ENCODE results near the gene JAKMIP1. TPM values are rescaled to one million over a fixed set of nuclear protein-coding genes. Genes with fewer than 3 reads are reported as not detected.

JAKMIP1 gene
- total RNA-seq, 1 donor from 2014 or later = 31.0 TPM

GRCh38 chr4:6204871-6205566 lies 4.7 kb upstream of the JAKMIP1 start:
- intact Hi-C loops (cut with micrococcal nuclease) = loop anchor here (2.0 to 5.0 kb wide), 2 partner anchors 20 to 122 kb away; no protein-coding TSS in a partner anchor

- intact Hi-C loops (cut with micrococcal nuclease) = loop anchor here (2.0 to 5.0 kb wide), 2 partner anchors 21 to 123 kb away; no protein-coding TSS in a partner anchor
Observed at GRCh38 chr4:6204098-6204497, 3.7 kb upstream of the JAKMIP1 start.

GRCh38 chr4:6201580-6202091 lies 1.3 kb upstream of the JAKMIP1 start:
- intact Hi-C loops (cut with micrococcal nuclease) = loop anchor here (5.0 kb wide), 1 partner anchor 126 kb away; no protein-coding TSS in a partner anchor

- intact Hi-C loops (cut with micrococcal nuclease) = loop anchor here (5.0 kb wide), 1 partner anchor 126 kb away; no protein-coding TSS in a partner anchor
Observed at GRCh38 chr4:6200922-6201362, 593 bp upstream of the JAKMIP1 start.

- intact Hi-C loops (cut with micrococcal nuclease) = loop anchor here (2.0 kb wide), 1 partner anchor 583 kb away; the partner anchor contains the start of gene KIAA0232
Observed at GRCh38 chr4:6199422-6199921, 877 bp downstream of the JAKMIP1 start.

- intact Hi-C loops (cut with micrococcal nuclease) = loop anchor here (1.0 to 2.0 kb wide), 5 partner anchors 18 to 869 kb away; partner anchors contain the start of genes GRPEL1, KIAA0232 and WFS1
Observed at GRCh38 chr4:6198768-6199421, 1.5 kb downstream of the JAKMIP1 start.

GRCh38 chr4:6198278-6198677 lies 2.1 kb downstream of the JAKMIP1 start:
- intact Hi-C loops (cut with micrococcal nuclease) = loop anchor here (1.0 to 2.0 kb wide), 5 partner anchors 17 to 870 kb away; partner anchors contain the start of genes GRPEL1, KIAA0232 and WFS1

GRCh38 chr4:6197433-6198174 lies 2.7 kb downstream of the JAKMIP1 start:
- intact Hi-C loops (cut with micrococcal nuclease) = loop anchor here (1.0 to 2.0 kb wide), 5 partner anchors 16 to 871 kb away; partner anchors contain the start of genes GRPEL1, KIAA0232 and WFS1

- intact Hi-C loops (cut with micrococcal nuclease) = no loop called here
Observed at GRCh38 chr4:6196871-6197270, 3.5 kb downstream of the JAKMIP1 start.

GRCh38 chr4:6196324-6196723 lies 4.0 kb downstream of the JAKMIP1 start:
- intact Hi-C loops (cut with micrococcal nuclease) = no loop called here

- intact Hi-C loops (cut with micrococcal nuclease) = no loop called here
Observed at GRCh38 chr4:6195602-6196319, 4.6 kb downstream of the JAKMIP1 start.

GRCh38 chr4:6194458-6195195 lies 5.7 kb downstream of the JAKMIP1 start:
- intact Hi-C loops (cut with micrococcal nuclease) = no loop called here

- intact Hi-C loops (cut with micrococcal nuclease) = no loop called here
Observed at GRCh38 chr4:6193399-6193798, 7.0 kb downstream of the JAKMIP1 start.

GRCh38 chr4:6192245-6192644 lies 8.1 kb downstream of the JAKMIP1 start:
- intact Hi-C loops (cut with micrococcal nuclease) = no loop called here

- intact Hi-C loops (cut with micrococcal nuclease) = loop anchor here (1.0 to 2.0 kb wide), 3 partner anchors 57 to 193 kb away; no protein-coding TSS in a partner anchor
Observed at GRCh38 chr4:6191448-6192130, 8.8 kb downstream of the JAKMIP1 start.

- intact Hi-C loops (cut with micrococcal nuclease) = loop anchor here (1.0 to 2.0 kb wide), 2 partner anchors 9 to 192 kb away; no protein-coding TSS in a partner anchor
Observed at GRCh38 chr4:6190486-6190885, 9.9 kb downstream of the JAKMIP1 start.

- intact Hi-C loops (cut with micrococcal nuclease) = no loop called here
Observed at GRCh38 chr4:6189511-6189910, 10.8 kb downstream of the JAKMIP1 start.

- intact Hi-C loops (cut with micrococcal nuclease) = no loop called here
Observed at GRCh38 chr4:6188687-6189305, 11.6 kb downstream of the JAKMIP1 start.

Data from T-helper 1 cell treated with Interleukin-12 subunit alpha and Interleukin-12 subunit beta and Interleukin-4 antibody, amounts not matched to agents 30 ng/mL and 1 ng/mL, for 36 hours (primary cell).